SK-N-DZ (cell line): ENCODE results near the gene NOTCH1.

Source experiments
- DNase-seq: peaks from one replicate; pipeline ENCODE4 v3.0.0-alpha.2; 2015; ENCODE audit warnings: low spot score

The NOTCH1 gene

DNA sequence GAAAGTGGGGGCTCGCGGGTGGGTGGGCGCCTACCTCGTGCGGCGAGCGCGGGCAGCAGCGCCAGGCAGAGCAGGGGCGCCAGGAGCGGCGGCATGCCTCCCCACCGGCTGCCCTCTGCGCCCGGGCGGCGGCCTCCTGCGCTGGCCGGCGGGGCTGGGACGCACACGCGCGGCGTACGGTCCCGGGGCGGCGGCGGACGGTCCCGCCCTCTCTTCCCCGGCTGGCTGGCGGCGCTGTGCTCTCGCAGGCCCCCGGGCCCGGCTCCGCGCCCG is 220 bp downstream of the NOTCH1 start:
- no peak for DNase-seq

DNA sequence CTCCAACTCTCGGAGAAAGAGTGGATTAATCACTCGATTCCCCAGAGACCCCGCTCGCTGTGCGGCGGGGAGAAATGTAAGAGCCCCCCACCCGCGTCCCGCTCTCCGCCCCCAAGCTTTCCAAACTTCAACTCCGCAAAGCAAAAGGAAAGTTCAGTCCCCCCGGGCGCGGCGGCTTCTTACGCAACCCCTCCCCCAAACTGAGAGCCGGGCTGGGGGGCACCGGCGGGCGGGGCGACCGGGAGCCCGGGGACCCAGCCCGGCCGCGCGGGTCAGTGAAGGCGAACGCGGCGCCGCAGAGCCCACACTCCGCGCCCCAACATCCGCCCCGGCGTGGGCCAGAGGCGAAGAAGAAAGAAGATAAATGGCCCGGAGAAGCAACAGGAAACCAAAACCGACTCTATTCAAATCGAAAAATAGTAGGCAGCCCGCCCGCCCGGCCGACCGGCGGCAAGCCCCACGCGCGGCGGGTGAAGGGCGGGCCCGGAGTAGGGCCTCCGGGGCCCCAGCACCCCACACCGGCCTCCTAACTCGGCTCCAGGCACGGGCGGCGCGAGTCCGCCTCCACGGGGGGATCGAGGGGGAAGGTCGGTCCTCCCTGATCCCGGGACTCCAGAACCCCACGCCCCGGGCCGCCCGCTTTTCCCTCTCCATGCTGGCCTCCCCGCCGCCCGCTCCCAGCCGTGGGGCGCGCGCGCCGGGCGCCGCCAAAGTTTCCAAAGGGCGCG is 720 bp downstream of the NOTCH1 start:
- DNase-seq: no peak

- no peak for DNase-seq
These were observed 1.3 kb downstream of the NOTCH1 start for GRCh38 chr9:136544548-136544963.

GRCh38 chr9:136543830-136544547 is 1.9 kb downstream of the NOTCH1 start:
- no peak for DNase-seq

DNA sequence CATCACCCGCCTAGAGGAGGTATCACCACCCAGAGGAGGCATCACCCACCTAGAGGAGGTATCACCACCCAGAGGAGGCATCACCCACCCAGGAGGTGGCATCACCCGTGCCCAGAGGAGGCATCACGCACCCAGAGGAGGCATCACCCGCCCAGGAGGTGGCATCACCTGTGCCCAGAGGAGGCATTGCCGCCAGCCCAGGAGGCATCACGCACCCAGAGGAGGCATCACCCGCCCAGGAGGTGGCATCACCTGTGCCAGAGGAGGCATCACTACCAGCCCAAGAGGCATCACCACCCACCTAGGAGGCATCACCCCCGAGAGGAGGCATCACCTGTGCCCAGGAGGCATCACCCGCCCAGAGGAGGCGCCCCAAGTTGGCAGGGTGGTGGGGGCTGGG is 2.6 kb downstream of the NOTCH1 start:
- DNase-seq: no peak

DNA sequence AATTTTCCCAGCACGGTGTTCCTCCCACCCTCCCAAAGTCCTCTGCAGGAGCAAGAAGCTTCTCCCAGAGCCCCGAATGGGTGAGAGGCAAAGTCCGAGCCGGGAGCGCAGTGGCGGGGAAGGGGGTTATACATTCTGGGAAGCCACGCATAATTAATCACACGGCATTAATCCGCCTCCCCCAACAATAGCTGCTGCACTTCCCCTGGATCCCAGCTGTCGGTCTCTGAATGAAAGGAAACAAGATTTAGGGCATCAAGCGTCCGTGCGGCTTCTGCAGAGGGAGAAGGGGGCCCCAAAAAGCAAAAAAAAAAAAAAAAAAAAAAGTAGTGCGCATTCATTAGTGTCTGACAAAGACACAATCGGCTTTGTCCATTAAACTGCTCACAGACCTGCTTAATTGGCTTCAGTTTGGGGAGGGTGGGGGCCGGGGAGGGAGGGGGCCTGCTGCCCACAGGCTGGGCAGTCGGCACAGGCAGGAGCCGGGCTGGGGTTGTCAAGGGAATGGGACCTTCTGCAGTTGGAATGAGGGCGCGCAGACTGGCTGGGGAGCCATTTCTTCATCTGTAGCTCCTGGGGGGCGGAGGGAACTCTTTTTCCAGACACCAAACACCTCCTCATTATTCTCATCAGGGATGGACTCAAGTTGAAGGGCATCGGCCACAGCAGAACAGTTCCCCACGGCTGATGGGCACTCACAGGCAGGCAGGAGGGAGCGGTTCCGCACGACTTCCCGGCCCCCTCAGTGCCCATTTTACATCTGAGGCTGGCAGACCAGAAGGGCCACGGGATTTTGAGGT is 3.4 kb downstream of the NOTCH1 start:
- no peak for DNase-seq

GRCh38 chr9:136541709-136542108 is 4.1 kb downstream of the NOTCH1 start:
- DNase-seq: no peak

DNA sequence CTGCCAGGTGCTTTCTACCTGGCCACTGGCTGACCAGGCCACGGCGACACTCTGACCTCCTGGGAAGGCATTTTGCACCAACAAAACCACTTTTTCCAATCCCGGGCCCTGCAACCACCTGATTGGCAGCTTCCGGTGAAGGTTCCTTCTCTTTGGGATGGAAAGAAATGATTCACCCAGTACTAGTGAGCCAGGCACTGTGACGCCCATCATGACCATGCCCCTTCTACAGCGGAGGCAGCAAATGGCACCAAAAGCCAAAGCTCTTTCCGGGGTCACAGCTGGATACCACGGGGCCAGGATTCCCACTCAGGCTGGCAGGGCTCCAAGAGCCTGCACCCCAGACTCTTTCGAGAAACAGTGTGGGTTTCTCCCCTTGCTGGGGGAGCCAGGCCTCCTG is 4.7 kb downstream of the NOTCH1 start:
- no peak for DNase-seq

- DNase-seq: no peak
These were observed 6.1 kb downstream of the NOTCH1 start for GRCh38 chr9:136539427-136540421.

DNA sequence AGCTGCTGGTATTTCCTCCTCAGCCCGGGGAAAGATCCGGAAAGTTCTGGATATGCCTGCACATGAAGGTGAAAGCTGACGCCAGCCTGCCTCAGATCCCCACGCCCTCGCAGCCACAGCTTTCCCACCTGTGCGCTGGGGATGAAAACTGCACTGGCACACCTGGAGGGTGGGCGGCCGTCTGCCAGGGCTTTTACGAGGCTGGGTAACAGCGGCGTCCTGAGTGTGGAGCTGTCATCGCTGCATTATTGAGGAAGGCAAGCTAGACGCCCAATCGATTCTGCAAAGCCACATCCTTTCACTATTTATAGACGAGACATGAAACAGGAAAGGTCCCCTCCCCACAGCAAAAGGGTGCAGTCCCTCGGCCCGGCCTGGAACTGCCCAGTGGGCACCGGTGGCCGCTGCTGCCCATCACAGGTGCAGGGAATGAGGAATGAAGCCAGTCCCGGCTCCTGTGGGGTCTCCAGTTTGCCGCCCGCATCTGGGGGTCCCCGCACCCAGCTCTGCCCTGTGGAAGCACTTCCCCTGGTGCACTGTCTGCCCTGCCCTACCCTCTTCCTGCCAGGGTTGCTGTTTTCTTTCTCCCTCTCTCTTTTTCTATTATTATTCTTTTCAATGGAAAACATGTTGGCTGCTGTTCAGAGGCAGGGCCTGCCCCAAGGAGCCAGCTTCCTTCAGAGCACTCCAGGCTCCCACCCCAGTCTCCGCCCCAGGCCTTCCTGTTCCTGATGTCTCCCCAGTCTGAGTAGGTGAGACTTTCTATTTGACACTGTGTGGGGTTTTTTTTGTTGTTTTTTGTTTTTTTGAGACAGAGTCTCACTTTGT is 7.0 kb downstream of the NOTCH1 start:
- no peak for DNase-seq

- DNase-seq: no peak
These were observed 7.8 kb downstream of the NOTCH1 start for GRCh38 chr9:136537896-136538598.

GRCh38 chr9:136537411-136537810 is 8.4 kb downstream of the NOTCH1 start:
- DNase-seq: no peak

- no peak for DNase-seq
These were observed 9.1 kb downstream of the NOTCH1 start for GRCh38 chr9:136536721-136537241.

- no peak for DNase-seq
These were observed 9.7 kb downstream of the NOTCH1 start for GRCh38 chr9:136536051-136536720.

GRCh38 chr9:136535070-136535469 is 10.8 kb downstream of the NOTCH1 start:
- no peak for DNase-seq

DNA sequence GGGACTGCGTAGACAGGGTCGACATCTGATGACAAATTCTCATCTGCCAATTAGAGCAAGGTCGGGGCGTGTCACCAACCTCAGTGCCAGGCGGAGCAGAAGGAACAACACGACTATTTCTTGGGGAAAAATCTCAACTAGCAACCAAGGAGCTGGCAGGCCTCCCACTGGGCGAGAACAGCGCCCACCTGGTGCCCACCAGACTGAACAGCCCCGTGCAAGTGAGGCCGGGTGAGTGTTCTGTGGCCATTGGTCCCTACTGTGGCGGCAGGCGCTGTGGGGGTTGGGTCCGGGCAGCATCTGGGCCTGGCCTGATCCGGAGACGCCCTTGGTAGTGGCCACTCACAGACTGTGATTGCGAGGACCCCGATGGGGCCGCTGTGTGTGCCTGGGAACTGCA is 11.5 kb downstream of the NOTCH1 start:
- no peak for DNase-seq

DNA sequence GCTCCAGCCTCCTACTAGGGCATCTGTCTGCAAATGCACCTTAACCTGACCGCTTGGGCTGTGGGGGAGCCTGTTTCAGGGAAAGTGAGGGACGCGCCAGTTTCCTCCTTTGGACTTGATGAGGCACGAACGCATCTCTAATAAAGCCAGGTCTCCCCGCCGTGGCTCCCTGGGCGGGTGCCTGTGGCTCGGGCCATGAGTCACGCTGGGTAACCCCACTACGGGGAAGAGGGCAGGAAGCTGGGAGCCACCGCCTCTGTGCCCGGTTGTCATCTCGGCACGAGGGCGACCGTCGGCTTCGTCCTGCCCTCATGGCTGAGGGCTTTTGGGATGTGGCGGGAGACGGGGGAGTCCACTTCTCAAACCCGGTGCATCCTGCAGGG is 12.1 kb downstream of the NOTCH1 start:
- DNase-seq: no peak

DNA sequence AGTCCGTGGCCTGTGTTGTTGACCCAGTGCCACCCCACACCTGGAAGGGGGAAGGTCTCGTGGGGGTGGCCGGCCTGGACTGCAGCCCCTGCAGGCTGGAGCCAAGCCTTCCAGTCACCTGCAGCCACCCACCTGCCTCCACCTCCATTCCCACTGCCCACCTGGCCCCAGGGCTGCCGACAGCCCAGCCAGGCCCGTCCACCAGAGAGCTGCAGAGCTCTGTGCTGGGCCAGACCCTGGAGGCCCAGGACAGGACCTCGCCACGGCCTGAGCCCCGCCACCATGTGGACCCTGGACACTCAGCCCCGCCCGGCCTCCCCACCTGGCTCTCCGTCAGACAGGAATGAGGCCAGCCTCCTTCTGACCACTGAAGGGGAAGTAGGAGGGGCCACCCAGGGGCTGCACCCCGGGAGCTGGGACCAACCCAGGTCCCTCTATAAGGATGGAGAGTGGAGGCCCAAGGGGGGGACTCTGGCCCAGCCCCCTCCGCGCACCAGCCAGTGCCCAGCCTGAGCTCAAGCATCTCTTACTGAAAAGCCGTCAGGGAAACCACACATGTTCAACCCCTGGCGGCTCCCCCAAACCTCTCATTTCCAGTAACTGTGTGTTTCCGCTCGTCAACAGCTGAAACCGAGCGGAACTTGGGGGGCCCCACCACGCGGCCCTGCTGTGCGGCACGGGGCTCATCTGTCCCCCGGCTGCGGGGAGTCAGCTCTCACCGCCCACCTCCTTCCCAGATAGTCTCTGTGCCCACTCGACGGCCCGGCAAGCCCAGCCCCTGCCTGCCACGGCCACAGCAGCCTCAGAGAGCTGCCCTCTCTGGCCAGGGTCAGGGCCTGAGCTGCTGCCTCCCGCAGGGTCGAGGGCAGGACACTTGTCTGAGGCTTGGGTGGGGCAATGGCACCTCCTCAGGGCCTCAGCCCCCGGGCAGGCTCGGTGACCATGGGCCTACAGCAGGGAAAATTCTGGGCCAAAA is 12.8 kb downstream of the NOTCH1 start:
- no peak for DNase-seq
